T-helper 1 cell treated with Interleukin-12 subunit alpha and Interleukin-12 subunit beta and Interleukin-4 antibody, amounts not matched to agents 30 μg/mL and 1 μg/mL, for 36 hours (primary cell): ENCODE measurements around the gene NUP58.
"Not testable (repeated sequence)": the region's sequence is repeated elsewhere in the genome, so short reads cannot be mapped to it uniquely, and the experiment has no call there.

ENCODE experiments used
- H3K27ac Mint-ChIP-seq: one replicate; pipeline ENCODE4 v1.8.0; 2021; ENCODE audit warnings: mild to moderate bottlenecking, mixed read lengths
- H3K27me3 Mint-ChIP-seq: one replicate; pipeline ENCODE4 v1.8.0; 2021; ENCODE audit warnings: low read depth, mixed read lengths
- H3K36me3 Mint-ChIP-seq: one replicate; pipeline ENCODE4 v1.8.0; 2021; ENCODE audit warnings: low read depth, mixed read lengths
- H3K4me1 Mint-ChIP-seq: one replicate; pipeline ENCODE4 v1.8.0; 2021; ENCODE audit warnings: low read depth, mixed read lengths
- H3K4me3 Mint-ChIP-seq: one replicate; pipeline ENCODE4 v1.8.0; 2021; ENCODE audit warnings: mild to moderate bottlenecking, moderate library complexity, mixed read lengths
- H3K9me3 Mint-ChIP-seq: one replicate; pipeline ENCODE4 v1.8.0; 2021; ENCODE audit warnings: mixed read lengths

The NUP58 gene

DNA sequence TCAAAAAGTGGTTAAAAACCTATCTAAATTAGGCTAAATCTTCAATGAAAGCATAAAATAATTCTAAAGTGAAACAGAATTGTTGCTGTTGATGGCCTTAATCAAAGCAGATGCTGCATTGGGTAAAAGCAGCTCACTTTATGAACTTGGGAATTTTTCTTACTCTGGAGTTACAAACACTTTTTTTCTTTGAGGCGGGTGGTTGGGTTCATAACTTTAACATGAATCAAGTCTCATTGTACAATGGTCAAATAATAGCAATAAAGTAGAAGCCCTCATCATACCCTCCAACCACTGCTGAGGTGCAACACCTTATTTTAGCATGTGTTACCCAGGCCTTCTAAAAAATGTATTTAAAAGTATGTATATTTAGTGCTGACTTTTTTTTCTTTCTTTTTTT lies 29.1 kb downstream of the NUP58 start:
- Mint-ChIP-seq H3K27ac (no peak overlapping the region), H3K9me3 (no peaks in the 10 kb centered on the region), H3K36me3 (peaks cover 35% of the 10 kb centered on the region), H3K4me1 (peaks cover 10% of the 10 kb centered on the region), H3K27me3 (no peaks in the 10 kb centered on the region), H3K4me3 (no peak overlapping the region)

DNA sequence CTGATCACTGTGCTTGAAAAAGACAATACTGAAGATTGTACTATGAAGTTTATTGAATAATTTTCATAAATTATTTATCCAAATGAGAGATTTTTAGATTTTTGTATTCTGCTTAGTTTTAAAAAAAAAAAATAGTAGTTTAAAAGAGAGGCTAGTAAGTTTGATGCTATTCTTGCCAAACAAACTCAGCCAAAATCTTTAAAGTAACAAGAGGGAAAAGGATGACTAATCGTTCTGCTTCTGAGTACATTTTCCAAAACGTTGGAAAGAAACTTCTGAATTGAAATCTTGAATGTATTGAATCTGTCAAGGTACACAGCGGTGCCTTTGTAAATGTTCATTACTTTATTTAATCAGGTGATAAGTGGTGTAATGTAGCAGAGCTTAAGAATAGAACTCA lies 34.4 kb downstream of the NUP58 start:
- Mint-ChIP-seq H3K36me3 (peaks cover 29% of the 10 kb centered on the region), H3K4me1 (peaks cover 7% of the 10 kb centered on the region), H3K9me3 (no peaks in the 10 kb centered on the region), H3K4me3 (no peak overlapping the region), H3K27ac (no peak overlapping the region), H3K27me3 (no peaks in the 10 kb centered on the region)

DNA sequence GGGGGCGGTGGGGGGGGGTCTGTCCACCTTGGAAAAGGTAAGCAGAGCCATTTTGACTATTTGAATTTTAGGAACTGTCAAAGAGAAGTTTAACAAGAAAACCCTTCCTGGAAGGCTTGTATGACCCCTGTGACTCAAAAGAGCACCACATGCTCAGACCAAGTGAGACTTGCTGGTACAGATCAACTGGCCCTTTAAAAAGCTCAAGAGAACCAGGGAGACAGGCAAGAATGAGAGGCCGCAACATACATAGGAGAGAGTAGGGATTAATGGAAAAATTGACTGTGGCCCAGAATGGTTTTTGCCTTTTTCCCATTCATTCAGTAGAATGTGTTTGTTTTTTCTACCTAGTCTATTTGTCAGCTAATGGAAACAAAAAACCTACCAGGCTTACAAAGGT lies 44.2 kb downstream of the NUP58 start:
- Mint-ChIP-seq H3K36me3 (peaks cover 10% of the 10 kb centered on the region), H3K27ac (no peak overlapping the region), H3K27me3 (no peaks in the 10 kb centered on the region), H3K4me3 (no peak overlapping the region), H3K9me3 (no peaks in the 10 kb centered on the region), H3K4me1 (no peaks in the 10 kb centered on the region)

DNA sequence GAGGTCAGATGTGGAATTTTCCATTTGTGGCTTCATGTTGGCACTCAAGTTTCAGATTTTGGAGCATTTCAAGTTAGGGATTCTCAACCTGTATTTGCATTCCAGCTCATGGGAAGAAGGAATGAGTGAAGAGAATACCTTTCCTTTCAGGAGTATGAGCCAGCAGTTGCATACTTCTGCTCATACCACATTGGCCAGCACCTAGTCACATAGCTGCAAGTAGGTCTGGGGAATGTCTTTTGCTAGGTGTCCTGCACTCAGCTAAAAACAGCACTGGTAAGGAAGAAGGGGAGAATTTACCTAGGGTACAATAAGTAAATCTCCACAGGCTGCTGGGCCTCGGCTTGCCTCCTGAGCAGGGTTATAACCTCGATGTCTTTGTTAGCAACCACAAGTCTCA lies 45.7 kb downstream of the NUP58 start:
- Mint-ChIP-seq H3K9me3 (no peaks in the 10 kb centered on the region), H3K27ac (no peak overlapping the region), H3K4me1 (no peaks in the 10 kb centered on the region), H3K27me3 (peaks cover 1% of the 10 kb centered on the region), H3K36me3 (peaks cover 7% of the 10 kb centered on the region), H3K4me3 (no peak overlapping the region)

DNA sequence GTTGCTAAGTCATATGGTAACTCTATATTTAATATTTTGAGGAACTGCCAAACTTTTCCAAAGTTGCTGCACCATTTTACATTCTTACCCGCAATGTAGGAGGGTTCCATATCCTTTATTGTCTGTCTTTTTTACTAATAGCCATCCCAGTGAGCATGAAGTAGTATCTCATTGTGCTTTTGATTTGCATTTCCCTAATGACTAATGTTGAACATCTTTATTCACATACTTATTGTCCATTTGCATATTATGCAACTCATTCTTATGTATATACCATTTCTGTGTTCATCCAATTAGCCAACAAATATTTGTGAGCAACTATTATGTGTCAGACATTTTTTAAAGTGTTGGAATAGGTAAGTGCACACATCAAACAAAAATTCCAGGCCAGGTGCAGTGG lies 50.0 kb downstream of the NUP58 start:
- no peaks in the 10 kb centered on the region for H3K9me3 Mint-ChIP-seq
- H3K4me1 Mint-ChIP-seq = no peaks in the 10 kb centered on the region
- H3K36me3 Mint-ChIP-seq = no peaks in the 10 kb centered on the region
- H3K4me3 Mint-ChIP-seq = no peak overlapping the region
- no peak overlapping the region for H3K27ac Mint-ChIP-seq
- H3K27me3 Mint-ChIP-seq = peaks cover 21% of the 10 kb centered on the region

DNA sequence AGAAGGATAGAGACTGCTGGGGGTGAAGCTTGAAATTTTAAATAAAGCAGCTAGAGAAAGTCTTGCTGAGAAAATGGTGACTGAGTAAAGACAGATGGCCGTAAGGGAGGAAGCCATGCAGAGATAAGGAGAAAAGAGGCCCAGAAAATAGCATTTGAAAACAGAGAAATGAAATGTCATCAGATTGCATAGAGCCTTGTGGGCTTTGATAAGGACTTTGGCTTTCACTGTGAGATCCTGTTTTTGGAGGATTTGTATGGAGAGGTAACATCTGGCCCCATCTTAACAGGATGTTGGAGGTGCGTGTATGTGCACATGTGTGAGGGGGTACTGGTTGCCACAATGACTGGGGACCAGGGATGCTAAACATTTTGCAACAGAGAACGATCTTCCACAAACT lies 50.8 kb downstream of the NUP58 start:
- no peaks in the 10 kb centered on the region for H3K9me3 Mint-ChIP-seq
- no peak overlapping the region for H3K4me3 Mint-ChIP-seq
- H3K27me3 Mint-ChIP-seq = peaks cover 22% of the 10 kb centered on the region
- H3K4me1 Mint-ChIP-seq = no peaks in the 10 kb centered on the region
- H3K36me3 Mint-ChIP-seq = no peaks in the 10 kb centered on the region
- H3K27ac Mint-ChIP-seq = no peak overlapping the region

DNA sequence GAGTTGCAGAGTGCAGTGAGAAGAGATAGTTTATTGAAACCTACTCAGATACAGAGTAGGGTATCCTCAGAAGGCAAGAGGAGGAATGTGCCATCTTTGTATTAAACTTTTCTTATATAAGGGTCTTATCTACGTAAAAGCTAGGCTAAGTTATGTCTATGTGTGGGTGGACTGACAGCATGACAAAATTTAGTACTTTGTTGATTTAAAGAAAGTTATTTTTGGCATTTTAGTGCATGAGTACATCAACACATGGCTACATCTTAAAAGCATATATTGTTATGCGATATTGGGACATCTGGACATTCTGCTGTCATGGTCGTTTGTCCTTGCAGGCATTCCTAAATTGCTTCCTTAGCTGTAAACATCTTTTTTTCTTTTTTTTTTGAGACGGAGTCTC lies 51.4 kb downstream of the NUP58 start:
- Mint-ChIP-seq H3K36me3 (no peaks in the 10 kb centered on the region), H3K27me3 (peaks cover 22% of the 10 kb centered on the region), H3K4me1 (no peaks in the 10 kb centered on the region), H3K27ac (no peak overlapping the region), H3K9me3 (no peaks in the 10 kb centered on the region), H3K4me3 (no peak overlapping the region)

DNA sequence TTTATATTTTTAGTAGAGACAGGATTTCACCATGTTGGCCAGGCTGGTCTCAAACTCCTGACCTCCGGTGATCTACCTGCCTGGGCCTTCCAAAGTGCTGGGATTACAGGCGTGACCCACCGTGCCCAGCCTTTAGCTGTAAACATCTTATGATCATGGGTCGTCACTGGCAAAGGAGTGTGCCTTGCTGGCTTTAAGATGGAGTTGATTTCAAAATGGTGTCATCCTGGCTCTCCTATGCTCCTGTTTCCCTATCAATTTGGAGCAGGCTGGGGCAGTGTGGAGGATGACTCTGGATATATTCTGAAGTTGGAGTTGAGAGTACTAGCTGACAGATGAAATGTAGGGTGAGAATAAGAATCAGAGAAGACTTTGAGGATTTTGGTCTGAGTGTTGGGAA lies 51.9 kb downstream of the NUP58 start:
- Mint-ChIP-seq H3K4me3 (no peak overlapping the region), H3K9me3 (no peaks in the 10 kb centered on the region), H3K4me1 (no peaks in the 10 kb centered on the region), H3K27ac (no peak overlapping the region), H3K27me3 (peaks cover 27% of the 10 kb centered on the region), H3K36me3 (no peaks in the 10 kb centered on the region)

DNA sequence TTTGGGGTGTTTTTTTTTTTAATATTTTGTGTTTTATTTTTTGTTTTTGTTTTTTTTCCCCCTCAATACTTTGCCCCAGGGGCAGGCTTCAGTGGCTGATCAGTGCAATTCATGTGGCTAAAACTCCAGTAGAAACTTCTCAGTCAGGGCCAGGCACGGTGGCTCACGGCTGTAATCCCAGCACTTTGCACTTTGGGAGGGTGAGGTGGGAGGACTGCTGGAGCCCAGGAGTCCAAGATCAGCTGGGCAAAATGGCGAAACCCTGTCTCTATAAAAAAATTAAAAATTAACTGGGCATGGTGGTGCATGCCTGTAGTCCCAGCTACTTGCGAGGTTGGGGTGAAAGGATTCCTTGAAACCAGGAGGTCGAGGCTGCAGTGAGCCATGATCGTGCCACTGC lies 53.0 kb downstream of the NUP58 start:
- Mint-ChIP-seq H3K4me1 (no peaks in the 10 kb centered on the region), H3K4me3 (no peak overlapping the region), H3K27me3 (peaks cover 27% of the 10 kb centered on the region), H3K36me3 (no peaks in the 10 kb centered on the region), H3K27ac (no peak overlapping the region), H3K9me3 (no peaks in the 10 kb centered on the region)

DNA sequence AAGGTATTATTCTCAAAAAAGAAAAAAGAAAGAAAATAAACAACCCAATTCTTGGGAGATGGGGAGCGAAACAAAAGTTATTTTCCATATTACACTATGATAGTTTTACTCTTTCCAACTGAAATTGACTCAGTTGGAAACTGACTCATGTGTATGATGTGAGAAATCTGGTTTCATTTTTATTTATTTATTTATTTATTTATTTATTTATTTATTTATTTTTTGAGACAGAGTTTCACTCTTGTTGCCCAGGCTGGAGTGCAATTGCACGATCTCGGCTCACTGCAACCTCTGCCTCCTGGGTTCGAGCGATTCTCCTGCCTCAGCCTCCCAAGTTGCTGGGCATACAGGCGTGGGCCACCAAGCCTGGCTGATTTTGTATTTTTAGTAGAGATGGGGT lies 59.0 kb downstream of the NUP58 start:
- not testable (repeated sequence) for H3K27ac Mint-ChIP-seq, H3K9me3 Mint-ChIP-seq, H3K36me3 Mint-ChIP-seq, H3K4me1 Mint-ChIP-seq, H3K4me3 Mint-ChIP-seq
- H3K27me3 Mint-ChIP-seq = peaks cover 15% of the 10 kb centered on the region

DNA sequence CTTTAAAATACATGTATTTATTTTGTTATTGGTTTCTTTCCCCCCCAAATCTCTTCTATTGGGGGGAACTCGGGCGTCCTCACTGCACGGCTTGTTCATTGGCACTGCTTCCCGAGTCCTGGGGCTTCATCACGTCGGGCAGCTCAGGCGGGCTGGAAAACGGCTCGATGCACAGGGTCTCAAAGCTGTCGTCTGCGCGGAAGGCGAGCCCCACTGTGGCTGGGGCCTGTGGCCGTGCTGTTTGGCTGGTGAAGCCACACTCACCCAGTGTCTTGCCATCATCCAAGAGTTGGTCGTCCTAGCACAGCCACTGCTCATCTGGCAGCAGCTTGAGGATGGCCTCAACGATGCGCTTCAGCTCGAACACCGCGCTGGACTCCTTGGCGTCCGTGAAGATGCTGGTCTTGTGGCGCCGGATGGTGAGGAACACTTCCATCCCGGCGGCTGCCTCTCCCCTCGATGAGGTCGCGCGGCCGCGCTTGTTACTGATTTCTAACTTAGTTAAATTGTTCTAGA lies 64.4 kb downstream of the NUP58 start:
- no peaks in the 10 kb centered on the region for H3K36me3 Mint-ChIP-seq
- no peaks in the 10 kb centered on the region for H3K9me3 Mint-ChIP-seq
- H3K4me1 Mint-ChIP-seq = no peaks in the 10 kb centered on the region
- H3K27ac Mint-ChIP-seq = no peak overlapping the region
- H3K27me3 Mint-ChIP-seq = peaks cover 31% of the 10 kb centered on the region
- H3K4me3 Mint-ChIP-seq = no peak overlapping the region

DNA sequence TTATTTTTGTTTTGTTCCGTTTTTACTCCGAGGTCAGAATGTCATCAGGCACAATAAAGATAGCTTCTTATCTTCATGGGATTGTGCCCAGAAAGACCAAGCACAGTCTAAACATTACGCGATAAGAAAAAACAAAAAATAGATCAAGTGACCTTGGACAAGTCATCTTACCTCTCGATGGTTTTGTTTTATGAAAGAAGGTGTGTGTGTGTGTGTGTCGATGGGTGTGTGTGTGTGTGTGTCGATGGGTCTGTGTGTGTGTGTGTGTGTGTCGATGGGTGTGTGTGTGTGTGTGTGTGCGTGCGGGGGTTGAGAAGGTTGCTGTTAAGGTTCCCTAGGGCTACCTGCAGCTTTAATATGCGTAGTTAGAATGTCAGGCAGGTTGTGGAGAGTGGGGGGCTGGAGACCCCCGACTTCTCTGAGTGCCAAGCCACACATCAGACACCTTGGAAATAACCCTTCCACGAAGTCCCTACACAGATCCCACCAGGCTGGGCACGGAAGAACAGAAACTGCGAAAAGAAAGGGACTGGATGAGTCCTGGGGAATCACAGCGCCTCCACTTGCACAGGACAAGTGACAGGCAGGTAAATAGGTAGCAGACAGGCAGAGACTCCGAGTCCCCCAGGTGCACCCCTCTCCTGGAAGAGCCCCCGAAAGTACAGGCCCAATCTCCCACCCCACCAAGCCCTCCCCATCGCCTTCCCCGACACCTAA lies 69.9 kb downstream of the NUP58 start:
- Mint-ChIP-seq H3K27ac (no peak overlapping the region), H3K4me3 (peak overlapping the region; percentile 46), H3K4me1 (peaks cover 7% of the 10 kb centered on the region), H3K36me3 (no peaks in the 10 kb centered on the region), H3K9me3 (no peaks in the 10 kb centered on the region), H3K27me3 (peaks cover 76% of the 10 kb centered on the region)

DNA sequence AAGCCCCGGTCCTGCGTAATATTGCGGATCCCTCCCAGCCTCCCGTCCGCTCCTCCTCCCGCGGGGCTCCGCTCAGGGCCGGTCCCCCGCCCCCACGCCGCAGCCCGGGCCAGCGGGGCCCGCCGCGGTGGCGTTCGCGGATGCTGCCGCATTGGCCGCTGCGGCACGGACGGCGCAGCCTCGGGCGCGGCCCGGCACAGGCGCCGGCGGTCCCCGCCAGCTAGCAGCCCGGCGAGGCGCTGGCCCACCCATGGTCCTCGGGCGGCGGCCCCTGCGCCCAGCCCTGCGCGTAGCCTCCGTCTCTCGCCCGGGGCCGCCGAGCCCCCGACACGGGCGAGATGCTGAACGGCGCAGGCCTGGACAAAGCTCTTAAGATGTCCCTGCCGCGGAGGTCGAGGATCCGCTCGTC lies 70.5 kb downstream of the NUP58 start, which contains the start of gene ATP8A2:
TSS of gene ATP8A2 (plus strand) at position 100 of the 409 bp plus-strand sequence. CDS start at position 339, 239 bp downstream.
- H3K36me3 Mint-ChIP-seq = no peaks in the 10 kb centered on the region
- H3K4me3 Mint-ChIP-seq = peak within 1 kb of the TSS; percentile 46
- H3K9me3 Mint-ChIP-seq = no peaks in the 10 kb centered on the region
- peaks cover 76% of the 10 kb centered on the region for H3K27me3 Mint-ChIP-seq
- peaks cover 7% of the 10 kb centered on the region for H3K4me1 Mint-ChIP-seq
- no peak within 1 kb of the TSS for H3K27ac Mint-ChIP-seq

DNA sequence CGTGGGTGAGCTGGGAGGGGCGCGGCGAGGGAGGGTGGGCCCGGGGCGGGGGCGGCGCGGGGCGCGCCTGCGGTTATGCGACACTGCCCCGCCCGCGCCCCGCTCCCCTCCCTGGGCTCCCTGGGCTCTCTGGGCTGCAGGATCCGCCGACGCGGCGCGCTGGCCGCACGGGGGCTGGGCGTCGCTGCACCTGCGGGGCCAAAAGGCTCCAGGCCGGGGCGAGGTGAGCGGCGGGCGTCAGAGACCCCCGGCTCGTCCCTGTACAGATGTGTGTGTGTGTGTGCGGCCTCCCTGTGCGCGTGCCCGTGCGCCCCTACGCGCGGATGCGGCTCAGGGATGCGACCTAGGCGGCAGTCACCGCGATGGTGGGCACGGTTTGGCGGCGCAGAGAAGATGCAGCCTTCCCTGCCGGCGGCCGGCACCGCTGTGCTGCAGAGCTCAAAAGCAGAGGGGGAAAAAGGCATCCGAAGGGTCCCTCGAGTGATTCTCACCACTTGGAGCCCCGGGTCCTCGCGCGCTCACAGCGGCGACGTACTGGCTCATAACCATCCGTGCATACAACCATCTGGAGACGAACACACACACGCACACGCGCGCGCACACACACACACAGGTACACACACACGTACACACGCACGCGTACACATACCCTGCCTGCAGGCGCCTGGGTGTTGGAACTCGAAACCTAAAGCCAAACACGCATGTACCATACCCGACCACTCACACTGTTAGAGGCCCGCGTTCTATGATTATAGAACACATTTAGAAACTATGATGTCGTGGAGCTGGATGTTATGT lies 71.1 kb downstream of the NUP58 start:
- Mint-ChIP-seq H3K4me1 (peaks cover 7% of the 10 kb centered on the region), H3K36me3 (no peaks in the 10 kb centered on the region), H3K27me3 (peaks cover 75% of the 10 kb centered on the region), H3K9me3 (no peaks in the 10 kb centered on the region), H3K27ac (no peak overlapping the region), H3K4me3 (no peak overlapping the region)

DNA sequence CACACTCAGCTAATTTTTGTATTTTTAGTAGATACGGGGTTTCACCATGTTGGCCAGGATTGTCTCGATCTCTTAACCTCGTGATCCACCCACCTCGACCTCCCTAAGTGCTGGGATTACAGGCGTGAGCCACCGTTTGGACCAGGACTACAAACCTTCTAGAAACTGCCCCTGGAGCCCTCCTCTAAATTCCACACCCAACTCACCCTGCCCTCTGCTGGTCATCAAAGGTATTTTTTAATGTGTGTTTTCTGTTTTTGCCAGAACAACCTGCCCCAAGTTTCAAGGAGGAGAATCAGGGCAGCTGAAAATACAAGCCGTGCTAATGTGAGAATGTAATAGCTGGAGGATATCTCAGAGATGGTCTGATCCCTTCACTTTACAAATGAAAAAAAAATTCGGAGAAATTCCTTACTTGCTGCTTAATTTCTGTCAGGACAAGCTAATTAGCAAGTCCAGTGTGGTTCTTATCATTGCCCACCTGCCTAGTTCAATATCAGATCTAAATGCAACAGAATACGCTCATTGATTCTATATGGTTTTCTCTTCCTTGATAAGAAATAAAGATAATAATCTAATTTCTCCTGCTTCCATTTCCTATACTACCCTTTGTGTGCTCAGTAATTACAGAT lies 74.4 kb downstream of the NUP58 start:
- Mint-ChIP-seq H3K4me1 (peaks cover 7% of the 10 kb centered on the region), H3K36me3 (no peaks in the 10 kb centered on the region), H3K4me3 (no peak overlapping the region), H3K27me3 (peaks cover 60% of the 10 kb centered on the region), H3K27ac (no peak overlapping the region), H3K9me3 (no peaks in the 10 kb centered on the region)
